Urothelium cell line (cell line): ENCODE results near the gene SLCO1B3.

Experiments
- DNase-seq: peaks from one replicate; pipeline ENCODE4 v3.0.0; 2011; ENCODE audit warnings: low spot score, mixed read lengths
- FAIRE-seq: peaks from 2 replicates; lab custom pipeline; 2011; peaks lifted over from hg19 to GRCh38; lab: Jason Lieb, UNC

SLCO1B3 gene

GRCh38 chr12:20868277-20868676 lies 57.8 kb downstream of the SLCO1B3 start:
- DNase-seq (no peak), FAIRE-seq (no peak)

- FAIRE-seq (no peak), DNase-seq (no peak)
These were observed 72.8 kb downstream of the SLCO1B3 start for GRCh38 chr12:20883288-20883687.

- no peak for DNase-seq
- no peak for FAIRE-seq
These were observed 74.6 kb downstream of the SLCO1B3 start for GRCh38 chr12:20885116-20885515.

GRCh38 chr12:20885552-20885951 lies 75.0 kb downstream of the SLCO1B3 start:
- no peak for FAIRE-seq
- no peak for DNase-seq

- peak; percentile 62 for FAIRE-seq
- DNase-seq, result no peak
These were observed 106.8 kb downstream of the SLCO1B3 start for GRCh38 chr12:20917269-20917668.

- DNase-seq (no peak), FAIRE-seq (no peak)
These were observed 107.3 kb downstream of the SLCO1B3 start for GRCh38 chr12:20917819-20918218.

- no peak for DNase-seq
- peak; percentile 37 for FAIRE-seq
These were observed 121.4 kb downstream of the SLCO1B3 start for GRCh38 chr12:20931894-20932293.

GRCh38 chr12:20946732-20947131 lies 136.2 kb downstream of the SLCO1B3 start:
- FAIRE-seq (no peak), DNase-seq (peak; percentile 6)

- no peak for FAIRE-seq
- DNase-seq, result peak; percentile 13
These were observed 139.7 kb downstream of the SLCO1B3 start for GRCh38 chr12:20950248-20950647.

- no peak for DNase-seq
- no peak for FAIRE-seq
These were observed 152.8 kb downstream of the SLCO1B3 start for GRCh38 chr12:20963303-20963702.

GRCh38 chr12:20963762-20964161 lies 153.3 kb downstream of the SLCO1B3 start:
- no peak for DNase-seq
- FAIRE-seq, result no peak
